H1 (cell line): ENCODE data around the gene SLC6A2. TPM values are rescaled to one million over a fixed set of nuclear protein-coding genes. Genes with fewer than 3 reads are reported as not detected.

Source experiments
- CTCF ChIA-PET: fragments of 300-600 bp; sonication (Branson Sonifier 250); formaldehyde crosslinking; loops from one replicate; lab custom pipeline; 2021; ENCODE audit not compliant: partially characterized antibody; lab: Charles Lee
- POLR2A ChIA-PET: fragments of 300-600 bp; sonication (Branson Sonifier 250); formaldehyde crosslinking; loops from one replicate; lab custom pipeline; 2021; ENCODE audit warnings: inconsistent platforms; ENCODE audit not compliant: partially characterized antibody; lab: Charles Lee
- DNase-seq, 2 experiments: peaks; one replicate each; pipeline versions ENCODE4 v3.0.0 to v3.0.0-alpha.2; 2010 to 2022; ENCODE audit warnings: low spot score in 2 of 2, low read depth in 1 of 2, mixed read lengths in 1 of 2
- FAIRE-seq: peaks from 2 replicates; lab custom pipeline; 2011; peaks lifted over from hg19 to GRCh38; lab: Jason Lieb, UNC
- H2AFZ ChIP-seq: 2 replicates; pipeline ENCODE4 v1.8.1; 2012; ENCODE audit warnings: low read length, inconsistent platforms
- H2AK5ac ChIP-seq: 2 replicates; pipeline ENCODE4 v1.6.1; 2013; ENCODE audit warnings: low read depth, low read length
- H2BK120ac ChIP-seq: replicated peaks from 2 replicates; pipeline ENCODE3; 2013; ENCODE audit warnings: low read depth, low read length, inconsistent platforms
- H2BK12ac ChIP-seq: 2 replicates; pipeline ENCODE4 v1.6.1; 2013; ENCODE audit warnings: low read depth, low read length
- H2BK15ac ChIP-seq: 2 replicates; pipeline ENCODE4 v1.6.1; 2013; ENCODE audit warnings: low read length
- H2BK20ac ChIP-seq: 2 replicates; pipeline ENCODE4 v1.6.1; 2013; ENCODE audit warnings: low read length
- H2BK5ac ChIP-seq: 2 replicates; pipeline ENCODE4 v1.6.1; 2013; ENCODE audit warnings: low read depth, low read length
- H3K14ac ChIP-seq: 2 replicates; pipeline ENCODE4 v1.6.1; 2013; ENCODE audit warnings: inconsistent platforms; ENCODE audit not compliant: insufficient read length
- H3K18ac ChIP-seq: 2 replicates; pipeline ENCODE4 v1.6.1; 2013; ENCODE audit warnings: low read length; ENCODE audit errors: extremely low read depth
- H3K23ac ChIP-seq: 2 replicates; pipeline ENCODE4 v1.6.1; 2013; ENCODE audit warnings: inconsistent platforms; ENCODE audit not compliant: insufficient read length
- H3K23me2 ChIP-seq: 2 replicates; pipeline ENCODE4 v1.6.1; 2013; ENCODE audit warnings: low read depth, low read length
- H3K27ac ChIP-seq: 2 replicates; pipeline ENCODE4 v1.6.1; 2011; ENCODE audit warnings: low read depth, low read length, inconsistent platforms
- H3K27me3 ChIP-seq, 4 experiments: replicated peaks in 1 of 4; 1 replicate in 1 of 4; 2 replicates in 3 of 4; pipeline versions ENCODE4 v1.6.1 to v1.8.1; 2011 to 2013; ENCODE audit warnings: low read length in 3 of 4, mild to moderate bottlenecking in 3 of 4, inconsistent platforms in 2 of 4, mixed read lengths in 2 of 4, moderate library complexity in 1 of 4; ENCODE audit not compliant: control insufficient read depth in 3 of 4, insufficient read depth in 3 of 4; ENCODE audit errors: extremely low read depth in 1 of 4
- H3K36me3 ChIP-seq, 4 experiments: 2 replicates each; pipeline versions ENCODE4 v1.6.1 to v1.8.1; 2011 to 2013; ENCODE audit warnings: mild to moderate bottlenecking in 4 of 4, low read length in 3 of 4, moderate library complexity in 2 of 4, control low read depth in 1 of 4, inconsistent platforms in 1 of 4; ENCODE audit not compliant: insufficient read depth in 4 of 4, control insufficient read depth in 2 of 4
- H3K4ac ChIP-seq: replicated peaks from 2 replicates; pipeline ENCODE3; 2013; ENCODE audit warnings: low read length, low read depth, mixed read lengths, inconsistent platforms; ENCODE audit not compliant: insufficient read length
- H3K4me1 ChIP-seq, 4 experiments: replicated peaks in 1 of 4; 1 replicate in 1 of 4; 2 replicates in 3 of 4; pipeline versions ENCODE4 v1.6.1 to v1.8.1; 2011 to 2013; ENCODE audit warnings: low read length in 3 of 4, inconsistent platforms in 2 of 4, mixed read lengths in 1 of 4; ENCODE audit not compliant: insufficient read depth in 4 of 4, control insufficient read depth in 3 of 4
- H3K4me2 ChIP-seq, 2 experiments: 2 replicates each; pipeline versions ENCODE4 v1.6.1 to v1.8.1; 2011 to 2013; ENCODE audit warnings: low read depth in 2 of 2, low read length in 2 of 2, control low read depth in 1 of 2, inconsistent platforms in 1 of 2, mild to moderate bottlenecking in 1 of 2; ENCODE audit not compliant: insufficient read depth in 1 of 2
- H3K4me3 ChIP-seq, 4 experiments: fragments of 200-600, 300-600 bp in 1 of 4; sonication (generic), shearing (Covaris generic), sonication (Bioruptor Twin) in 1 of 4; 2 replicates each; pipeline versions ENCODE4 v1.5.1 to v1.8.1; 2011 to 2016; ENCODE audit warnings: low read length in 4 of 4, low read depth in 3 of 4, control low read depth in 2 of 4, inconsistent platforms in 2 of 4, mild to moderate bottlenecking in 2 of 4, mixed read lengths in 1 of 4, moderate library complexity in 1 of 4; ENCODE audit not compliant: insufficient read depth in 2 of 4; ENCODE audit errors: extremely low read depth in 1 of 4
- H3K56ac ChIP-seq: replicated peaks from 2 replicates; pipeline ENCODE3; 2013; ENCODE audit warnings: low read depth, mild to moderate bottlenecking, mixed read lengths, low read length, inconsistent platforms; ENCODE audit not compliant: insufficient read length
- H3K79me1 ChIP-seq: 2 replicates; pipeline ENCODE4 v1.6.1; 2013; ENCODE audit warnings: low read depth, low read length, control low read depth
- H3K79me2 ChIP-seq, 2 experiments: 2 replicates each; pipeline versions ENCODE4 v1.6.1 to v1.8.1; 2012 to 2013; ENCODE audit warnings: low read length in 2 of 2, mild to moderate bottlenecking in 2 of 2, inconsistent platforms in 1 of 2; ENCODE audit not compliant: insufficient read depth in 2 of 2, control insufficient read depth in 1 of 2
- H3K9ac ChIP-seq, 4 experiments: replicated peaks in 1 of 4; 1 replicate in 1 of 4; 2 replicates in 3 of 4; pipeline versions ENCODE4 v1.6.1 to v1.8.1; 2011 to 2013; ENCODE audit warnings: low read depth in 3 of 4, low read length in 3 of 4, control low read depth in 2 of 4, mild to moderate bottlenecking in 2 of 4, moderate library complexity in 2 of 4, inconsistent platforms in 1 of 4; ENCODE audit errors: extremely low read depth in 1 of 4
- H3K9me3 ChIP-seq, 2 experiments: 2 replicates each; pipeline versions ENCODE4 v1.6.1 to v1.8.1; 2012 to 2013; ENCODE audit warnings: mild to moderate bottlenecking in 2 of 2, moderate library complexity in 2 of 2, control low read depth in 1 of 2, inconsistent platforms in 1 of 2, low read depth in 1 of 2, low read length in 1 of 2, mixed read lengths in 1 of 2; ENCODE audit not compliant: insufficient read depth in 2 of 2
- H4K20me1 ChIP-seq, 2 experiments: replicated peaks in 1 of 2; 2 replicates each; pipeline versions ENCODE3 to v1.8.1; 2011 to 2013; ENCODE audit warnings: inconsistent platforms in 2 of 2, low read length in 2 of 2, mild to moderate bottlenecking in 1 of 2; ENCODE audit not compliant: insufficient read depth in 2 of 2, control insufficient read depth in 1 of 2
- H4K5ac ChIP-seq: 2 replicates; pipeline ENCODE4 v1.6.1; 2013; ENCODE audit warnings: low read length, low read depth, mixed read lengths, inconsistent platforms; ENCODE audit not compliant: insufficient read length
- H4K8ac ChIP-seq: 2 replicates; pipeline ENCODE4 v1.8.0; 2013; ENCODE audit warnings: mild to moderate bottlenecking, moderate library complexity, low read length, inconsistent platforms; ENCODE audit not compliant: insufficient read depth; ENCODE audit errors: extremely low read depth
- H4K91ac ChIP-seq: replicated peaks from 2 replicates; pipeline ENCODE3; 2013; ENCODE audit warnings: low read length, mixed read lengths, inconsistent platforms; ENCODE audit not compliant: insufficient read length
- KDM1A ChIP-seq: fragments of 200-600, 300-600 bp; sonication (generic); IDR thresholded peaks from 2 replicates; pipeline ENCODE4 v1.7.1; 2016; ENCODE audit warnings: mild to moderate bottlenecking, low read length, borderline replicate concordance
- SP1 ChIP-seq: IDR thresholded peaks from 2 replicates; pipeline ENCODE4 v1.6.1; 2011; ENCODE audit warnings: low read depth, low read length
- TCF12 ChIP-seq: IDR thresholded peaks from 2 replicates; pipeline ENCODE4 v1.6.1; 2011; ENCODE audit warnings: low read depth, mild to moderate bottlenecking, low read length
- polyA plus RNA-seq, 7 experiments: library from polyadenylated mRNA; depleted of rRNA in 3 of 7; stranded (reverse) in 5 of 7; unstranded in 2 of 7; fragments of >200 nt in 5 of 7; fragments of 200-250 nt in 2 of 7; gene quantifications; 1 replicate in 5 of 7; 2 replicates in 1 of 7; 4 replicates in 1 of 7; pipeline versions ENCODE4 v1.2.1 to v1.2.3, GENCODE V29; 2011 to 2013; ENCODE audit warnings: missing spikeins in 2 of 7, mixed read lengths in 2 of 7
- total RNA-seq: library from RNA; stranded (reverse); fragmentation: NEBNext Ultra II Directional; extraction: Animal tissue kit (Norgen Biotek cat#: 25700); gene quantifications from 2 replicates; pipeline ENCODE4 v1.2.1, GENCODE V29; 2021

The SLC6A2 gene
- total and polyA plus RNA-seq, 2 of the 8 experiments (the other 6 are each of a cell fraction or from before 2014, with no cell fraction given): 0.35 TPM; not detected in 1

- H3K79me2 ChIP-seq: no peaks in the 10 kb centered on the region
- H2AFZ ChIP-seq: no peak overlapping the region
- H3K23ac ChIP-seq: no peak overlapping the region
- no peak overlapping the region for H3K27ac ChIP-seq
- FAIRE-seq (no peak), DNase-seq (no peak)
- H3K27me3 ChIP-seq: peaks cover 0 to 15% (median 3%) of the 10 kb centered on the region in 4 experiments; a peak in 4 of 7 replicates
- H4K8ac ChIP-seq: no peak overlapping the region
- H2BK20ac ChIP-seq: no peak overlapping the region
- H2BK120ac ChIP-seq: no peak overlapping the region
- H3K23me2 ChIP-seq: no peaks in the 10 kb centered on the region
- H3K9ac ChIP-seq: no peak overlapping the region
- no peaks in the 10 kb centered on the region for H3K4me1 ChIP-seq
- no peak overlapping the region for H4K91ac ChIP-seq
- H4K20me1 ChIP-seq: no peaks in the 10 kb centered on the region
- H3K18ac ChIP-seq: no peak overlapping the region
- H2BK15ac ChIP-seq: no peak overlapping the region
- H4K5ac ChIP-seq: no peak overlapping the region
- no peak overlapping the region for H3K4ac ChIP-seq
- ChIA-PET POLR2A (no interaction called here), CTCF (interaction anchor here (1.5 to 2.3 kb wide), 5 partner anchors 11 to 183 kb away, joined by 3 to 9 read pairs (median 5); no protein-coding TSS in a partner anchor)
- TF ChIP-seq TCF12: no peak
- TF ChIP-seq SP1: no peak
- no peak for TF ChIP-seq KDM1A
- no peaks in the 10 kb centered on the region for H3K36me3 ChIP-seq
- no peaks in the 10 kb centered on the region for H3K9me3 ChIP-seq
- no peak overlapping the region for H2AK5ac ChIP-seq
- no peaks in the 10 kb centered on the region for H3K79me1 ChIP-seq
- no peak overlapping the region for H3K56ac ChIP-seq
- H3K4me3 ChIP-seq: no peak overlapping the region
- H2BK5ac ChIP-seq: no peak overlapping the region
- H3K14ac ChIP-seq: no peak overlapping the region
- H2BK12ac ChIP-seq: no peak overlapping the region
- no peak overlapping the region for H3K4me2 ChIP-seq
Measured at GRCh38 chr16:55647798-55648197, 8.0 kb upstream of the SLC6A2 start.
